Stimulated activated CD8-positive, alpha-beta memory T cell treated with anti-CD3 and anti-CD28 coated beads, Interleukin-7, amount 100 ng/mL, for 1 hour (primary cell): ENCODE measurements around the gene OR6C4.
"Not testable (repeated sequence)": the region's sequence is repeated elsewhere in the genome, so short reads cannot be mapped to it uniquely, and the experiment has no call there.

ENCODE experiments used
- DNase-seq, 2 donors: peaks; one replicate each; pipeline ENCODE4 v3.0.0-alpha.2; 2020; ENCODE audit warnings: low read depth in 2 of 2

The OR6C4 gene

GRCh38 chr12:55549302-55549701 is at the start of gene OR6C4:
OR6C4 (plus strand) TSS chr12:55549602; CDS start chr12:55551227, 1,625 bp downstream.
- DNase-seq, result no peak

GRCh38 chr12:55499810-55500252 is 49.6 kb upstream of the OR6C4 start:
- DNase-seq, result no peak

- DNase-seq, result no peak
Measured at GRCh38 chr12:55501601-55502000, 47.8 kb upstream of the OR6C4 start.

- DNase-seq, result no peak
Measured at GRCh38 chr12:55515696-55516095, 33.7 kb upstream of the OR6C4 start.

- DNase-seq, result no peak
Measured at GRCh38 chr12:55516391-55516790, 33.0 kb upstream of the OR6C4 start.

- DNase-seq, result not testable (repeated sequence)
Measured at GRCh38 chr12:55548235-55548634, 1.2 kb upstream of the OR6C4 start.

- no peak for DNase-seq
Measured at GRCh38 chr12:55548756-55549155, 646 bp upstream of the OR6C4 start.

GRCh38 chr12:55554296-55554695 is 4.9 kb downstream of the OR6C4 start:
- no peak for DNase-seq

- not testable (repeated sequence) for DNase-seq
Measured at GRCh38 chr12:55570060-55570459, 20.7 kb downstream of the OR6C4 start.

- DNase-seq, result not testable (repeated sequence)
Measured at GRCh38 chr12:55570689-55571088, 21.3 kb downstream of the OR6C4 start.

- no peak for DNase-seq
Measured at GRCh38 chr12:55572168-55572567, 22.8 kb downstream of the OR6C4 start, which contains the start of gene OR2AP1. OR2AP1 (plus strand) TSS chr12:55572468; CDS start chr12:55574415, 1,947 bp downstream.

- no peak for DNase-seq
Measured at GRCh38 chr12:55582066-55582465, 32.7 kb downstream of the OR6C4 start.

- DNase-seq, result no peak
Measured at GRCh38 chr12:55585817-55586216, 36.4 kb downstream of the OR6C4 start.

GRCh38 chr12:55590152-55590551 is 40.8 kb downstream of the OR6C4 start:
- not testable (repeated sequence) for DNase-seq
